ENCODE data around the gene STAT5B.

The STAT5B gene

DNA sequence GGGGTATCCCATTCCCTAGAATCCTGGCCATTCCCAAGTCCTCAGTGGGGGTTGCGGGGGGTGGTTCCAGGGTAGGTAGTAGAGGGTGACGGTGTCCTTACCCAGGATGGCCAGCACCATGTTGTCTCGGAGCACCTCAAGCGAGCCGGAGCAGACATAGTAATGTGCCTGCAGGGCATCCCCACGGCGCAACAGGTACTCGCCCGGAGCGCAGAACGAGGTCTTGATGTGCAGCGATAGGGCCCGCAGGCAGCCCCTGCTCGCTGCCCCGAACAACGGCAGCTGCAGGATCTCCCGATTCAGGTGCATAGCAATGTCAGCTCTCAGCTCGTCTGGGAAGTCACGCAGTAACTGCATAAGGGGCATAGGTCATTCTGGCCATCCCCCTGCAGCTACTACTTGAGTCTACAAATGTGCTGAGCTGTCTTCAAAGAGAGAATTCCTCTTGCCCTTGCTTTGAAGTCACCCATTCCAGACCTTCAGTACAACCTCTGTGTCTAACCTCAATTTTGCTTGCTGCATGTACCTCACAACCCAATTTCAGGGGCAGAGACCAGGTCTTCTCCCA is 109.9 kb downstream of the STAT5B start:
- no peak for TF ChIP-seq EZH2phosphoT487 (conservative IDR thresholded peaks at IDR 0.05; ENCODE audit: low read length)
- TF ChIP-seq, protein P1, sequence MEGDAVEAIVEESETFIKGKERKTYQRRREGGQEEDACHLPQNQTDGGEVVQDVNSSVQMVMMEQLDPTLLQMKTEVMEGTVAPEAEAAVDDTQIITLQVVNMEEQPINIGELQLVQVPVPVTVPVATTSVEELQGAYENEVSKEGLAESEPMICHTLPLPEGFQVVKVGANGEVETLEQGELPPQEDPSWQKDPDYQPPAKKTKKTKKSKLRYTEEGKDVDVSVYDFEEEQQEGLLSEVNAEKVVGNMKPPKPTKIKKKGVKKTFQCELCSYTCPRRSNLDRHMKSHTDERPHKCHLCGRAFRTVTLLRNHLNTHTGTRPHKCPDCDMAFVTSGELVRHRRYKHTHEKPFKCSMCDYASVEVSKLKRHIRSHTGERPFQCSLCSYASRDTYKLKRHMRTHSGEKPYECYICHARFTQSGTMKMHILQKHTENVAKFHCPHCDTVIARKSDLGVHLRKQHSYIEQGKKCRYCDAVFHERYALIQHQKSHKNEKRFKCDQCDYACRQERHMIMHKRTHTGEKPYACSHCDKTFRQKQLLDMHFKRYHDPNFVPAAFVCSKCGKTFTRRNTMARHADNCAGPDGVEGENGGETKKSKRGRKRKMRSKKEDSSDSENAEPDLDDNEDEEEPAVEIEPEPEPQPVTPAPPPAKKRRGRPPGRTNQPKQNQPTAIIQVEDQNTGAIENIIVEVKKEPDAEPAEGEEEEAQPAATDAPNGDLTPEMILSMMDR (IDR thresholded peaks at IDR 0.05; ENCODE audit: insufficient read depth, low read length, poor library complexity, severe bottlenecking) = no peak
- no peak overlapping the region for H3K27ac ChIP-seq (ENCODE audit: low read depth, low read length)
- H3K36me3 ChIP-seq (ENCODE audit: low read length) = no peaks in the 10 kb centered on the region
- no peaks in the 10 kb centered on the region for H3K79me2 ChIP-seq (ENCODE audit: insufficient read depth, low read length)
- H3K27me3 ChIP-seq (ENCODE audit: low read length) = no peaks in the 10 kb centered on the region
- no peak overlapping the region for H3K4me2 ChIP-seq (ENCODE audit: low read depth, low read length, poor library complexity, severe bottlenecking)
- no peaks in the 10 kb centered on the region for H4K20me1 ChIP-seq (ENCODE audit: low read depth, low read length)
- no peak overlapping the region for H3K9ac ChIP-seq (ENCODE audit: low read length)
- H3K9me3 ChIP-seq (ENCODE audit: insufficient read depth, low read length) = no peaks in the 10 kb centered on the region
- H3K4me3 ChIP-seq (ENCODE audit: insufficient read depth, low read length, poor library complexity, severe bottlenecking) = no peak overlapping the region
- no peaks in the 10 kb centered on the region for H3F3A ChIP-seq (ENCODE audit: insufficient read depth)
- no peaks in the 10 kb centered on the region for H3K9me2 ChIP-seq (replicated peaks; ENCODE audit: insufficient read depth, low read length)
- H2AFZ ChIP-seq (ENCODE audit: low read depth, low read length, severe bottlenecking) = no peak overlapping the region

DNA sequence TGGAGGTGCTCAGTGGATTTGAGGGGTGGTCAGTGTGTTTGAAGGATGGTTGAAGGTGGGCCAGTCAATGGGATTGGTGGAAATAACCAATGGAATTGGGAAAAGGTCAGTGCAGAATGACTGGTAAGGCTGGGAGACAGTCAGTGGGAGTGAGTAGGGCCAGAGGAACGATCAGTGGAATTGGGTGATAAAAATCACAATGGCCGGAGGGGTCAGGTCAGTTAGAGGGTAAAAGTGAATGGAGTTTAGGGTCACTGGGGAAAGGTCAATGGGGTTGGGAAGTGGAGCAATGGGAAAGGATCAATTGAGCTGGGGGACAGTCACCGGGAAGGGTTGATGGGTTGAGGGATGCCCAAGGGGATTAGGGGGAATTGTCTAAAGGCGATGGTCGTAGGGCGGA is 110.4 kb downstream of the STAT5B start:
- TF ChIP-seq, protein P1 (IDR thresholded peaks at IDR 0.05; ENCODE audit: insufficient read depth, low read length, poor library complexity, severe bottlenecking) = no peak
- no peak for TF ChIP-seq EZH2phosphoT487 (conservative IDR thresholded peaks at IDR 0.05; ENCODE audit: low read length)
- no peaks in the 10 kb centered on the region for H3K36me3 ChIP-seq (ENCODE audit: low read length)
- no peak overlapping the region for H3K4me3 ChIP-seq (ENCODE audit: insufficient read depth, low read length, poor library complexity, severe bottlenecking)
- H3K9ac ChIP-seq (ENCODE audit: low read length) = no peak overlapping the region
- no peaks in the 10 kb centered on the region for H4K20me1 ChIP-seq (ENCODE audit: low read depth, low read length)
- no peaks in the 10 kb centered on the region for H3K9me2 ChIP-seq (replicated peaks; ENCODE audit: insufficient read depth, low read length)
- H2AFZ ChIP-seq (ENCODE audit: low read depth, low read length, severe bottlenecking) = no peak overlapping the region
- H3K4me2 ChIP-seq (ENCODE audit: low read depth, low read length, poor library complexity, severe bottlenecking) = no peak overlapping the region
- no peaks in the 10 kb centered on the region for H3K79me2 ChIP-seq (ENCODE audit: insufficient read depth, low read length)
- H3K27ac ChIP-seq (ENCODE audit: low read depth, low read length) = no peak overlapping the region
- no peaks in the 10 kb centered on the region for H3K27me3 ChIP-seq (ENCODE audit: low read length)
- H3F3A ChIP-seq (ENCODE audit: insufficient read depth) = no peaks in the 10 kb centered on the region
- no peaks in the 10 kb centered on the region for H3K9me3 ChIP-seq (ENCODE audit: insufficient read depth, low read length)

- Histone ChIP-seq H4K20me1 (ENCODE audit: low read depth, low read length) (no peaks in the 10 kb centered on the region), H3K79me2 (ENCODE audit: insufficient read depth, low read length) (no peaks in the 10 kb centered on the region), H2AFZ (ENCODE audit: low read depth, low read length, severe bottlenecking) (no peak overlapping the region), H3K9ac (ENCODE audit: low read length) (no peak overlapping the region), H3K9me2 (replicated peaks; ENCODE audit: insufficient read depth, low read length) (no peaks in the 10 kb centered on the region), H3K4me2 (ENCODE audit: low read depth, low read length, poor library complexity, severe bottlenecking) (no peak overlapping the region), H3K27me3 (ENCODE audit: low read length) (no peaks in the 10 kb centered on the region), H3F3A (ENCODE audit: insufficient read depth) (no peaks in the 10 kb centered on the region), H3K36me3 (ENCODE audit: low read length) (no peaks in the 10 kb centered on the region), H3K9me3 (ENCODE audit: insufficient read depth, low read length) (no peaks in the 10 kb centered on the region), H3K27ac (ENCODE audit: low read depth, low read length) (no peak overlapping the region), H3K4me3 (ENCODE audit: insufficient read depth, low read length, poor library complexity, severe bottlenecking) (no peak overlapping the region)
- TF ChIP-seq, protein P1 (IDR thresholded peaks at IDR 0.05; ENCODE audit: insufficient read depth, low read length, poor library complexity, severe bottlenecking) = no peak
- TF ChIP-seq EZH2phosphoT487 (conservative IDR thresholded peaks at IDR 0.05; ENCODE audit: low read length) = no peak
Measured at GRCh38 chr17:42163696-42164407, 112.3 kb downstream of the STAT5B start.
